ENCODE data around the gene TEX36.
"Not testable (repeated sequence)": the region's sequence is repeated elsewhere in the genome, so short reads cannot be mapped to it uniquely, and the experiment has no call there.

The TEX36 gene

GRCh38 chr10:125662584-125662983 lies 20.4 kb downstream of the TEX36 start:
- H3K27me3 ChIP-seq (ENCODE audit: control insufficient read depth in 2 of 2, insufficient read depth in 2 of 2, low read length in 2 of 2) = no peaks in the 10 kb centered on the region
- no peak overlapping the region for H3K4me3 ChIP-seq (ENCODE audit: low read length in 2 of 2)
- H3K36me3 ChIP-seq (ENCODE audit: control insufficient read depth in 2 of 2, insufficient read depth in 2 of 2, low read length in 2 of 2) = no peaks in the 10 kb centered on the region
- H3K4me1 ChIP-seq (ENCODE audit: control insufficient read depth in 2 of 2, insufficient read depth in 2 of 2, low read length in 2 of 2) = no peaks in the 10 kb centered on the region
- H3K9me3 ChIP-seq (ENCODE audit: control insufficient read depth in 2 of 2, low read length in 2 of 2) = no peaks in the 10 kb centered on the region
- no peak overlapping the region for H3K9ac ChIP-seq (ENCODE audit: low read depth in 1 of 2, low read length in 2 of 2)
- no peak overlapping the region for H3K27ac ChIP-seq (ENCODE audit: low read depth in 2 of 2, low read length in 2 of 2)

- Histone ChIP-seq H3K4me3 (ENCODE audit: low read length in 2 of 2) (no peak overlapping the region), H3K27me3 (ENCODE audit: control insufficient read depth in 2 of 2, insufficient read depth in 2 of 2, low read length in 2 of 2) (no peaks in the 10 kb centered on the region), H3K9me3 (ENCODE audit: control insufficient read depth in 2 of 2, low read length in 2 of 2) (no peaks in the 10 kb centered on the region), H3K36me3 (ENCODE audit: control insufficient read depth in 2 of 2, insufficient read depth in 2 of 2, low read length in 2 of 2) (no peaks in the 10 kb centered on the region), H3K4me1 (ENCODE audit: control insufficient read depth in 2 of 2, insufficient read depth in 2 of 2, low read length in 2 of 2) (no peaks in the 10 kb centered on the region), H3K9ac (ENCODE audit: low read depth in 1 of 2, low read length in 2 of 2) (no peak overlapping the region), H3K27ac (ENCODE audit: low read depth in 2 of 2, low read length in 2 of 2) (no peak overlapping the region)
Observed at GRCh38 chr10:125661941-125662515, 20.9 kb downstream of the TEX36 start.

DNA sequence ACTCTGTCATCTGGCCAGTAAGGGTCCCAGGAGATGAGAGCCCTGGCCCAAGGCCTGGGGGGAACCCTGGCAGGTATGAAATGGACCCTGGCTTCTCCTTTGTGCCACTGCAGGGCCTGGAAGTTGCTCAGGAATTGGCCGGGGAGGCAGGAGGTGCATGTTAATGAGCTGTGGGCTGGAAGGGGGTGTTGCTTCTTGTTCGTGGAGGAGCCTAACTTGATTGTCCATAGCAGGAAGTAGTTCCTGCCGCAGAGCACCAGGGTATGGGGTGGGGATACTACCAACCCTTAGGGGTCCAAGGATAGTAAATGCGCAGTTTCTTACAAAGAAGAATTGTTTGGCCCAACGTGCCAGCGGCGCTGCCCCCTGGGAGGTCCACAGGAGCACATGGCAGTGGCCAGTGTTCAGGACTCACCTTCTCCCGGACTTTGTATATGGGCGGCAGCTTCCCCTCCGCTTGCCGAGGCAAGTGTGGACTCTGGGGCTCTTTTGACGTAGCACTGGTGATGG lies 21.5 kb downstream of the TEX36 start:
- Histone ChIP-seq H3K9me3 (ENCODE audit: control insufficient read depth in 2 of 2, low read length in 2 of 2) (no peaks in the 10 kb centered on the region), H3K27ac (ENCODE audit: low read depth in 2 of 2, low read length in 2 of 2) (no peak overlapping the region), H3K27me3 (ENCODE audit: control insufficient read depth in 2 of 2, insufficient read depth in 2 of 2, low read length in 2 of 2) (no peaks in the 10 kb centered on the region), H3K4me3 (ENCODE audit: low read length in 2 of 2) (no peak overlapping the region), H3K9ac (ENCODE audit: low read depth in 1 of 2, low read length in 2 of 2) (no peak overlapping the region), H3K36me3 (ENCODE audit: control insufficient read depth in 2 of 2, insufficient read depth in 2 of 2, low read length in 2 of 2) (no peaks in the 10 kb centered on the region), H3K4me1 (ENCODE audit: control insufficient read depth in 2 of 2, insufficient read depth in 2 of 2, low read length in 2 of 2) (no peaks in the 10 kb centered on the region)

- Histone ChIP-seq H3K27me3 (ENCODE audit: control insufficient read depth in 2 of 2, insufficient read depth in 2 of 2, low read length in 2 of 2) (no peaks in the 10 kb centered on the region), H3K9me3 (ENCODE audit: control insufficient read depth in 2 of 2, low read length in 2 of 2) (no peaks in the 10 kb centered on the region), H3K27ac (ENCODE audit: low read depth in 2 of 2, low read length in 2 of 2) (no peak overlapping the region), H3K9ac (ENCODE audit: low read depth in 1 of 2, low read length in 2 of 2) (no peak overlapping the region), H3K4me1 (ENCODE audit: control insufficient read depth in 2 of 2, insufficient read depth in 2 of 2, low read length in 2 of 2) (no peaks in the 10 kb centered on the region), H3K36me3 (ENCODE audit: control insufficient read depth in 2 of 2, insufficient read depth in 2 of 2, low read length in 2 of 2) (no peaks in the 10 kb centered on the region), H3K4me3 (ENCODE audit: low read length in 2 of 2) (no peak overlapping the region)
Observed at GRCh38 chr10:125659071-125659470, 23.9 kb downstream of the TEX36 start.

- no peak overlapping the region for H3K9ac ChIP-seq (ENCODE audit: low read depth in 1 of 2, low read length in 2 of 2)
- H3K27me3 ChIP-seq (ENCODE audit: control insufficient read depth in 2 of 2, insufficient read depth in 2 of 2, low read length in 2 of 2) = no peaks in the 10 kb centered on the region
- no peak overlapping the region for H3K4me3 ChIP-seq (ENCODE audit: low read length in 2 of 2)
- no peaks in the 10 kb centered on the region for H3K4me1 ChIP-seq (ENCODE audit: control insufficient read depth in 2 of 2, insufficient read depth in 2 of 2, low read length in 2 of 2)
- no peak overlapping the region for H3K27ac ChIP-seq (ENCODE audit: low read depth in 2 of 2, low read length in 2 of 2)
- no peaks in the 10 kb centered on the region for H3K9me3 ChIP-seq (ENCODE audit: control insufficient read depth in 2 of 2, low read length in 2 of 2)
- H3K36me3 ChIP-seq (ENCODE audit: control insufficient read depth in 2 of 2, insufficient read depth in 2 of 2, low read length in 2 of 2) = no peaks in the 10 kb centered on the region
Observed at GRCh38 chr10:125656523-125656922, 26.4 kb downstream of the TEX36 start.

DNA sequence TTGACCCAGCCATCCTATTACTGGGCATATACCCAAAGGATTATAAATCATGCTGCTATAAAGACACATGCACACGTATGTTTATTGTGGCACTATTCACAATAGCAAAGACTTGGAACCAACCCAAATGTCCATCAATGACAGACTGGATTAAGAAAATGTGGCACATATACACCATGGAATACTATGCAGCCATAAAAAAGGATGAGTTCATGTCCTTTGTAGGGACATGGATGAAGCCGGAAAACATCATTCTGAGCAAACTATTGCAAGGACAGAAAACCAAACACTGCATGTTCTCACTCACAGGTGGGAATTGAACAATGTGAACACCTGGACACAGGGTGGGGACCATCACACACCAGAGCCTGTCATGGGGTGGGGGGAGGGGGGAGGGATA lies 29.9 kb downstream of the TEX36 start:
- H3K27me3 ChIP-seq (ENCODE audit: control insufficient read depth in 2 of 2, insufficient read depth in 2 of 2, low read length in 2 of 2); H3K36me3 ChIP-seq (ENCODE audit: control insufficient read depth in 2 of 2, insufficient read depth in 2 of 2, low read length in 2 of 2); H3K4me3 ChIP-seq (ENCODE audit: low read length in 2 of 2); H3K4me1 ChIP-seq (ENCODE audit: control insufficient read depth in 2 of 2, insufficient read depth in 2 of 2, low read length in 2 of 2); H3K9me3 ChIP-seq (ENCODE audit: control insufficient read depth in 2 of 2, low read length in 2 of 2); H3K9ac ChIP-seq (ENCODE audit: low read depth in 1 of 2, low read length in 2 of 2); H3K27ac ChIP-seq (ENCODE audit: low read depth in 2 of 2, low read length in 2 of 2): not testable (repeated sequence)

DNA sequence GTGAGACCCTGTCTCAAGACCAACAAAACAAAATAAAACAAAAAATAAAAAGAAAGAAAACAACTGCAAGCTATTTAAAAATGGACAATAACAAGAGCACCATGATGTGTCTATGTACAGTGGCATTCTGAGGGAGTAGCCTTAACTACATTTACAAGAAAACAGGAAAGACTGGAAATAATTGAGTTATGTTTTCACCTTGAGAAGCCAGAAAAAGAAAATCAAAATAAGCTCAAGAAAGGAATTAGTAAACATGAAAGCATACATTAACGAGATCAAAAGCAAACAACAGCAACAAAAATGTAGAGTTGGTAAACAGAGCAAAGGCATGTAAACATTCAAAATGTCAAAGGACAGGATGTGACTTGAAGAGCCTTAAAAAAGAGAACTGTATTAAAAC lies 36.7 kb downstream of the TEX36 start:
- Histone ChIP-seq H3K27ac (ENCODE audit: low read depth in 2 of 2, low read length in 2 of 2) (no peak overlapping the region), H3K27me3 (ENCODE audit: control insufficient read depth in 2 of 2, insufficient read depth in 2 of 2, low read length in 2 of 2) (no peaks in the 10 kb centered on the region), H3K4me3 (ENCODE audit: low read length in 2 of 2) (no peak overlapping the region), H3K4me1 (ENCODE audit: control insufficient read depth in 2 of 2, insufficient read depth in 2 of 2, low read length in 2 of 2) (no peaks in the 10 kb centered on the region), H3K9me3 (ENCODE audit: control insufficient read depth in 2 of 2, low read length in 2 of 2) (no peaks in the 10 kb centered on the region), H3K36me3 (ENCODE audit: control insufficient read depth in 2 of 2, insufficient read depth in 2 of 2, low read length in 2 of 2) (no peaks in the 10 kb centered on the region), H3K9ac (ENCODE audit: low read depth in 1 of 2, low read length in 2 of 2) (no peak overlapping the region)

- Histone ChIP-seq H3K9ac (ENCODE audit: low read depth in 1 of 2, low read length in 2 of 2) (no peak overlapping the region), H3K36me3 (ENCODE audit: control insufficient read depth in 2 of 2, insufficient read depth in 2 of 2, low read length in 2 of 2) (no peaks in the 10 kb centered on the region), H3K27me3 (ENCODE audit: control insufficient read depth in 2 of 2, insufficient read depth in 2 of 2, low read length in 2 of 2) (no peaks in the 10 kb centered on the region), H3K4me3 (ENCODE audit: low read length in 2 of 2) (no peak overlapping the region), H3K9me3 (ENCODE audit: control insufficient read depth in 2 of 2, low read length in 2 of 2) (no peaks in the 10 kb centered on the region), H3K4me1 (ENCODE audit: control insufficient read depth in 2 of 2, insufficient read depth in 2 of 2, low read length in 2 of 2) (no peaks in the 10 kb centered on the region), H3K27ac (ENCODE audit: low read depth in 2 of 2, low read length in 2 of 2) (no peak overlapping the region)
Observed at GRCh38 chr10:125641398-125641797, 41.6 kb downstream of the TEX36 start.

- no peak overlapping the region for H3K9ac ChIP-seq (ENCODE audit: low read depth in 1 of 2, low read length in 2 of 2)
- H3K4me3 ChIP-seq (ENCODE audit: low read length in 2 of 2) = no peak overlapping the region
- H3K36me3 ChIP-seq (ENCODE audit: control insufficient read depth in 2 of 2, insufficient read depth in 2 of 2, low read length in 2 of 2) = no peaks in the 10 kb centered on the region
- no peaks in the 10 kb centered on the region for H3K9me3 ChIP-seq (ENCODE audit: control insufficient read depth in 2 of 2, low read length in 2 of 2)
- H3K27me3 ChIP-seq (ENCODE audit: control insufficient read depth in 2 of 2, insufficient read depth in 2 of 2, low read length in 2 of 2) = no peaks in the 10 kb centered on the region
- no peak overlapping the region for H3K27ac ChIP-seq (ENCODE audit: low read depth in 2 of 2, low read length in 2 of 2)
- H3K4me1 ChIP-seq (ENCODE audit: control insufficient read depth in 2 of 2, insufficient read depth in 2 of 2, low read length in 2 of 2) = no peaks in the 10 kb centered on the region
Observed at GRCh38 chr10:125640653-125641052, 42.3 kb downstream of the TEX36 start.

- Histone ChIP-seq H3K4me3 (ENCODE audit: low read length in 2 of 2) (no peak overlapping the region), H3K27ac (ENCODE audit: low read depth in 2 of 2, low read length in 2 of 2) (no peak overlapping the region), H3K27me3 (ENCODE audit: control insufficient read depth in 2 of 2, insufficient read depth in 2 of 2, low read length in 2 of 2) (no peaks in the 10 kb centered on the region), H3K4me1 (ENCODE audit: control insufficient read depth in 2 of 2, insufficient read depth in 2 of 2, low read length in 2 of 2) (no peaks in the 10 kb centered on the region), H3K36me3 (ENCODE audit: control insufficient read depth in 2 of 2, insufficient read depth in 2 of 2, low read length in 2 of 2) (no peaks in the 10 kb centered on the region), H3K9ac (ENCODE audit: low read depth in 1 of 2, low read length in 2 of 2) (no peak overlapping the region), H3K9me3 (ENCODE audit: control insufficient read depth in 2 of 2, low read length in 2 of 2) (no peaks in the 10 kb centered on the region)
Observed at GRCh38 chr10:125639846-125640245, 43.1 kb downstream of the TEX36 start.

GRCh38 chr10:125638555-125638954 lies 44.4 kb downstream of the TEX36 start:
- Histone ChIP-seq H3K27ac (ENCODE audit: low read depth in 2 of 2, low read length in 2 of 2) (no peak overlapping the region), H3K4me1 (ENCODE audit: control insufficient read depth in 2 of 2, insufficient read depth in 2 of 2, low read length in 2 of 2) (no peaks in the 10 kb centered on the region), H3K9me3 (ENCODE audit: control insufficient read depth in 2 of 2, low read length in 2 of 2) (no peaks in the 10 kb centered on the region), H3K27me3 (ENCODE audit: control insufficient read depth in 2 of 2, insufficient read depth in 2 of 2, low read length in 2 of 2) (no peaks in the 10 kb centered on the region), H3K9ac (ENCODE audit: low read depth in 1 of 2, low read length in 2 of 2) (no peak overlapping the region), H3K36me3 (ENCODE audit: control insufficient read depth in 2 of 2, insufficient read depth in 2 of 2, low read length in 2 of 2) (no peaks in the 10 kb centered on the region), H3K4me3 (ENCODE audit: low read length in 2 of 2) (no peak overlapping the region)

All from mucosa of rectum (tissue), 2 donors.